Progenitor cell of endocrine pancreas (in vitro differentiated cells): ENCODE results near the gene LDLR. TPM values are rescaled to one million over a fixed set of nuclear protein-coding genes. Genes with fewer than 3 reads are reported as not detected.

Experiments used
- DNase-seq: peaks from one replicate; pipeline ENCODE4 v3.0.0; 2021; ENCODE audit warnings: low spot score; ENCODE audit not compliant: unreplicated experiment
- H3K27ac Mint-ChIP-seq: 2 replicates; pipeline ENCODE4 v1.8.0; 2021; ENCODE audit warnings: mild to moderate bottlenecking, moderate library complexity, mixed read lengths
- H3K27me3 Mint-ChIP-seq: 2 replicates; pipeline ENCODE4 v1.8.0; 2021; ENCODE audit warnings: mixed read lengths
- H3K36me3 Mint-ChIP-seq: 2 replicates; pipeline ENCODE4 v1.8.0; 2022; ENCODE audit warnings: mixed read lengths; ENCODE audit not compliant: insufficient read depth
- H3K4me1 Mint-ChIP-seq: 2 replicates; pipeline ENCODE4 v1.8.0; 2021; ENCODE audit warnings: low read depth, mixed read lengths
- H3K4me3 Mint-ChIP-seq: 2 replicates; pipeline ENCODE4 v1.8.0; 2021; ENCODE audit warnings: low read depth, mild to moderate bottlenecking, moderate library complexity, mixed read lengths
- H3K9me3 Mint-ChIP-seq: 2 replicates; pipeline ENCODE4 v1.8.0; 2021; ENCODE audit warnings: low read depth, mixed read lengths
- total RNA-seq: library from RNA; stranded (reverse); gene quantifications from 2 replicates; pipeline ENCODE4 v1.2.1, GENCODE V29; 2021
- TF ChIP-seq, protein P1 (sequence below): fragments of 200-600 bp; sonication (generic); IDR thresholded peaks from one replicate; pipeline ENCODE4 v1.5.0; 2021; ENCODE audit warnings: antibody characterized with exemption, mild to moderate bottlenecking; ENCODE audit not compliant: unreplicated experiment

The LDLR gene
- total RNA-seq, 1 donor from 2014 or later: 73.2 TPM

DNA sequence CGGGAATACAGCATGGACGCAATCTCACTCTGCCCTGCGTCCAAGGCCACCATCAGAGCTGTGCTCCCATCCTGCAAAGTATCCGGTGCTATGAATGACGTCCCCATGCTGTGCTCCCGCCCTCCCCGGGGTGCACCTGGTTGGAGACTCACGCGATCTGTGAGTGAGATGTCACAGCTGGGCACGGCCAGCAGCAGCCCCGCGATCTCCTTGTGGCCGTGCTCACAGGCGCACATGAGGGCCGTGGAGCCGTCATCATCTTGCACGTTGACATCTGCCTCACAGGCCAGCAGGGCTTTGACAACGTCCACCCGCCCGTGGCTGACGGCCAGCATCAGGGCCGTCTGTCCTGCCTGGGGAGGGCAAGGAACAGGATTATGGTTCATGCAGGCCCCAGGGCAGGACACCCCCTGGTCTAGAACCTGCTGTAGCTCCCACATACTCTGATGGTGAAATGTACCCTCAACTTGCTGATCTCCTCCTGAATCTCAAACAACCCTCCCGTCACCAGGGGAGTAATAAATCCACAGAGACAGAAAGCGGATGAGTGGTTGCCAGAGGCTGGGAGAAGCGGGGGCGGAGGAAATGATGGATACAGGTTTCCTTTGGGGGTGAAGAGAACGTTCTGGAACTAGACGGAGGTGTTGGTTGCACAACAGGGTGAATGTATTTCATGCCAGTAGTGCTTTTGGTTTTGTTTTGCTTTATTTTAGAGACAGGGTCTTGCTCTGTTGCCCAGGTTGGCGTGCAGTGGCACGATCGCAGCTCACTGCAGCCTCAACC lies 80.8 kb downstream of the LDLR start:
- H3K4me3 Mint-ChIP-seq: no peak overlapping the region
- peaks cover 15% of the 10 kb centered on the region for H3K36me3 Mint-ChIP-seq
- H3K9me3 Mint-ChIP-seq: no peaks in the 10 kb centered on the region
- H3K4me1 Mint-ChIP-seq: no peaks in the 10 kb centered on the region
- H3K27me3 Mint-ChIP-seq: no peaks in the 10 kb centered on the region
- TF ChIP-seq, protein P1, sequence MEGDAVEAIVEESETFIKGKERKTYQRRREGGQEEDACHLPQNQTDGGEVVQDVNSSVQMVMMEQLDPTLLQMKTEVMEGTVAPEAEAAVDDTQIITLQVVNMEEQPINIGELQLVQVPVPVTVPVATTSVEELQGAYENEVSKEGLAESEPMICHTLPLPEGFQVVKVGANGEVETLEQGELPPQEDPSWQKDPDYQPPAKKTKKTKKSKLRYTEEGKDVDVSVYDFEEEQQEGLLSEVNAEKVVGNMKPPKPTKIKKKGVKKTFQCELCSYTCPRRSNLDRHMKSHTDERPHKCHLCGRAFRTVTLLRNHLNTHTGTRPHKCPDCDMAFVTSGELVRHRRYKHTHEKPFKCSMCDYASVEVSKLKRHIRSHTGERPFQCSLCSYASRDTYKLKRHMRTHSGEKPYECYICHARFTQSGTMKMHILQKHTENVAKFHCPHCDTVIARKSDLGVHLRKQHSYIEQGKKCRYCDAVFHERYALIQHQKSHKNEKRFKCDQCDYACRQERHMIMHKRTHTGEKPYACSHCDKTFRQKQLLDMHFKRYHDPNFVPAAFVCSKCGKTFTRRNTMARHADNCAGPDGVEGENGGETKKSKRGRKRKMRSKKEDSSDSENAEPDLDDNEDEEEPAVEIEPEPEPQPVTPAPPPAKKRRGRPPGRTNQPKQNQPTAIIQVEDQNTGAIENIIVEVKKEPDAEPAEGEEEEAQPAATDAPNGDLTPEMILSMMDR: no peak
- no peak overlapping the region for H3K27ac Mint-ChIP-seq
- DNase-seq: no peak

DNA sequence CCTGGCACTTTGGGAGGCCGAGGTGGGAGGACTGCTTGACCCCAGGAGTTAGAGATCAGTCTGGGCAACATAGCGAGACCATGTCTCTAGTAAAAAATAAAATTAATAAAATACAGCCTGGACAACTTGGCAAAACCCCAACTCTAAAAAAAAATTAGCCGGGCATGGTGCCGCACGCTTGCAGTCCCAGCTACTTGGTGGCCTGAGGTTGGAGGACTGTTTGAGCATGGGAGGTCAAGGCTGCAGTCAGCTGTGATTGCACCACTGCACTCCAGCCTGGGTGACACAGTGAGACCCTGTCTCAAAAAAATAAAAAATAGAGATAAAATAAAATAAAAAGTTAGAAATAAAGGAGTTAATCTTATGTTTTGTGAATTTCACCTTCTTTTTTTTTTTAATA lies 81.9 kb downstream of the LDLR start:
- Mint-ChIP-seq H3K27ac (no peak overlapping the region), H3K4me3 (no peak overlapping the region), H3K36me3 (peaks cover 17% of the 10 kb centered on the region), H3K27me3 (no peaks in the 10 kb centered on the region), H3K4me1 (no peaks in the 10 kb centered on the region), H3K9me3 (no peaks in the 10 kb centered on the region)
- TF ChIP-seq, protein P1: no peak
- DNase-seq: no peak

- no peak for DNase-seq
- Mint-ChIP-seq H3K4me3 (no peak overlapping the region), H3K36me3 (peaks cover 19% of the 10 kb centered on the region), H3K4me1 (no peaks in the 10 kb centered on the region), H3K27me3 (no peaks in the 10 kb centered on the region), H3K27ac (no peak overlapping the region), H3K9me3 (no peaks in the 10 kb centered on the region)
- TF ChIP-seq, protein P1: no peak
These were observed 83.3 kb downstream of the LDLR start for GRCh38 chr19:11172576-11172975.

DNA sequence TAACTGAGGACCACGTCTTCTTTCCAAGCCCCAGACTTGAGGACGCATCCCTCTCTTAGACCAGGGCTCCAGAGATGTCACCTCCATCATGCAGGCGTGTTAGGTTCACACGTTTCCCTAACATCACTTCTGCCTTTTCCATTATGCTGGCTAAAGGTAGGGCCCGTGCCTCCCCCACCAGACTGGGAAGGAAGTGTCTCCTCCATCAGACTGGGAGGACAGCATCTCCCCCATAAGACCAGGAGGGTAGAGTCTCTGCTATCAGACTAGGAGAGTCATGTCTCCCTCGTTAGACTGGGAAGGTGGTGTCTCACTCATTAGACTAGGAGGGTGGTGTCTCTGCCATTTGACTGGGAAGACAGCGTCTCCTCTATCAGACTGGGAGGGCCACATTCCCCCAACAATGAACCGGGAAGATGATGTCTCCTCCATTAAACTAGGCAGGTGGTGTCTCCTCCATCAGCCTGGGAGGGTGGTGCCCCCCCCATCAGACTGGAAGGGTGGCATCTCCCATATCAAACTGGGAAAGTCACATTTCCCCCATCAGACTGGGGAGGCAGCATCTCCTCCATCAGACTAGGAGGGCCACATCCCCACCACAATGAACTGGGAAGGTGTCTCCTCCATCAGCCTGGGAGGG lies 84.4 kb downstream of the LDLR start:
- TF ChIP-seq, protein P1: no peak
- no peaks in the 10 kb centered on the region for H3K9me3 Mint-ChIP-seq
- no peak overlapping the region for H3K4me3 Mint-ChIP-seq
- H3K4me1 Mint-ChIP-seq: no peaks in the 10 kb centered on the region
- H3K27me3 Mint-ChIP-seq: no peaks in the 10 kb centered on the region
- H3K27ac Mint-ChIP-seq: no peak overlapping the region
- no peak for DNase-seq
- peaks cover 21% of the 10 kb centered on the region for H3K36me3 Mint-ChIP-seq

- no peaks in the 10 kb centered on the region for H3K9me3 Mint-ChIP-seq
- no peaks in the 10 kb centered on the region for H3K27me3 Mint-ChIP-seq
- H3K4me1 Mint-ChIP-seq: no peaks in the 10 kb centered on the region
These were observed 85.1 kb downstream of the LDLR start for GRCh38 chr19:11174336-11174735.

More at GRCh38 chr19:11174336-11174735, 85.1 kb downstream of the LDLR start:
- TF ChIP-seq, protein P1: no peak
- no peak overlapping the region for H3K27ac Mint-ChIP-seq
- no peak overlapping the region for H3K4me3 Mint-ChIP-seq
- no peak for DNase-seq
- H3K36me3 Mint-ChIP-seq: peaks cover 21% of the 10 kb centered on the region
